Measurements from ENCODE around the gene NRG4.
A peak's percentile ranks its signal among the peaks of the same experiment; 100 is the strongest.
"Not testable (repeated sequence)": the region's sequence is repeated elsewhere in the genome, so short reads cannot be mapped to it uniquely, and the experiment has no call there.

Gene NRG4

GRCh38 chr15:76011627-76012551, at the start of gene NRG4:
TSS of gene NRG4 (minus strand) at chr15:76012424. CDS start at chr15:76011230, 1,194 bp downstream.
- no peak for DNase-seq

GRCh38 chr15:76061700-76062099, 49.5 kb upstream of the NRG4 start:
- DNase-seq, result no peak

GRCh38 chr15:76060118-76060989, 48.1 kb upstream of the NRG4 start:
- no peak for DNase-seq

GRCh38 chr15:76059320-76060117, 47.3 kb upstream of the NRG4 start, which contains the start of gene TMEM266:
TSS of gene TMEM266 (plus strand) at chr15:76059985. CDS start at chr15:76134264, 74,279 bp downstream.
- peak; percentile 6 for DNase-seq

- no peak for DNase-seq
Measured at GRCh38 chr15:76058714-76059319, 46.6 kb upstream of the NRG4 start.

GRCh38 chr15:76057332-76058000, 45.2 kb upstream of the NRG4 start:
- DNase-seq, result no peak

- DNase-seq, result no peak
Measured at GRCh38 chr15:76056931-76057330, 44.7 kb upstream of the NRG4 start.

- not testable (repeated sequence) for DNase-seq
Measured at GRCh38 chr15:76054201-76054600, 42.0 kb upstream of the NRG4 start.

GRCh38 chr15:76038512-76038911, 26.3 kb upstream of the NRG4 start:
- DNase-seq, result no peak

GRCh38 chr15:76035593-76035992, 23.4 kb upstream of the NRG4 start:
- DNase-seq, result no peak

GRCh38 chr15:76034111-76034510, 21.9 kb upstream of the NRG4 start:
- DNase-seq, result no peak

GRCh38 chr15:76033438-76033837, 21.2 kb upstream of the NRG4 start:
- no peak for DNase-seq

GRCh38 chr15:76032046-76032445, 19.8 kb upstream of the NRG4 start:
- DNase-seq, result no peak

- no peak for DNase-seq
Measured at GRCh38 chr15:76024021-76024768, 12.0 kb upstream of the NRG4 start.

GRCh38 chr15:76013470-76013869, 1.2 kb upstream of the NRG4 start:
- not testable (repeated sequence) for DNase-seq

GRCh38 chr15:76010613-76011012, 1.6 kb downstream of the NRG4 start:
- no peak for DNase-seq

GRCh38 chr15:76006136-76006778, 6.0 kb downstream of the NRG4 start:
- no peak for DNase-seq

GRCh38 chr15:76003364-76003763, 8.9 kb downstream of the NRG4 start:
- no peak for DNase-seq

GRCh38 chr15:75995611-75996010, 16.6 kb downstream of the NRG4 start:
- no peak for DNase-seq

GRCh38 chr15:75994220-75994619, 18.0 kb downstream of the NRG4 start:
- DNase-seq, result no peak

Measured in NCI-H1092 (cell line).